ENCODE results near the gene CYFIP1. TPM values are rescaled to one million over a fixed set of nuclear protein-coding genes. Genes with fewer than 3 reads are reported as not detected.

CYFIP1 gene
- total RNA-seq, 4 donors from 2014 or later = 77.4 to 121 (median 101) TPM

GRCh38 chr15:22838292-22839042 lies 141.7 kb downstream of the CYFIP1 start, which contains the start of gene NIPA2:
Gene NIPA2, plus strand, starts transcription at chr15:22838666. Its CDS starts 13,066 bp downstream, at chr15:22851732.
- WGBS, 2 donors = 0% methylated on average over 12 to 69 of the region's 83 CpGs
- H3K9me3 ChIP-seq = no peaks in the 10 kb centered on the region
- peaks cover 0 to 19% (median 0%) of the 10 kb centered on the region in 3 donors for H3K36me3 ChIP-seq
- peak in 2 of 5 experiments; percentile 35 to 47 for TF ChIP-seq CTCF (IDR thresholded peaks at IDR 0.05)
- peak; percentile 90 to 96 for TF ChIP-seq EP300 (IDR thresholded peaks at IDR 0.05)
- TF ChIP-seq POLR2A (IDR thresholded peaks at IDR 0.05) = peak; percentile 70 to 84
- H3K4me3 ChIP-seq = peak within 1 kb of the TSS; percentile 71 to 97 (median 85)
- peak; percentile 95 to 97 for DNase-seq (ENCODE audit: low spot score in 2 of 2)
- peaks cover 0 to 31% (median 14%) of the 10 kb centered on the region in 4 donors for H3K4me1 ChIP-seq
- H3K27ac ChIP-seq = peak within 1 kb of the TSS; percentile 76 to 95 (median 94)
- no peaks in the 10 kb centered on the region for H3K27me3 ChIP-seq

- no peak overlapping the region for H3K27ac ChIP-seq
- TF ChIP-seq EP300 (IDR thresholded peaks at IDR 0.05) (no peak), CTCF (IDR thresholded peaks at IDR 0.05) (no peak), POLR2A (IDR thresholded peaks at IDR 0.05) (no peak)
- H3K4me3 ChIP-seq = no peak overlapping the region
- 31 to 42% methylated on average over 1 of the region's 1 CpG for WGBS, 2 donors
- H3K4me1 ChIP-seq = no peaks in the 10 kb centered on the region
- H3K36me3 ChIP-seq = peaks cover 0 to 16% (median 0%) of the 10 kb centered on the region in 3 donors
- H3K9me3 ChIP-seq = no peaks in the 10 kb centered on the region
- no peaks in the 10 kb centered on the region for H3K27me3 ChIP-seq
- no peak for DNase-seq (ENCODE audit: low spot score in 2 of 2)
These were observed 148.7 kb downstream of the CYFIP1 start for GRCh38 chr15:22831473-22831872.

- Histone ChIP-seq H3K4me1 (no peaks in the 10 kb centered on the region), H3K9me3 (no peaks in the 10 kb centered on the region), H3K4me3 (no peak overlapping the region), H3K27ac (no peak overlapping the region), H3K27me3 (no peaks in the 10 kb centered on the region), H3K36me3 (peaks cover 0 to 52% (median 0%) of the 10 kb centered on the region in 3 donors)
- TF ChIP-seq EP300 (IDR thresholded peaks at IDR 0.05) = no peak
- TF ChIP-seq CTCF (IDR thresholded peaks at IDR 0.05) = no peak
- no peak for TF ChIP-seq POLR2A (IDR thresholded peaks at IDR 0.05)
- 46 to 53% methylated on average over 1 of the region's 1 CpG for WGBS, 2 donors
- DNase-seq (ENCODE audit: low spot score in 2 of 2) = no peak
These were observed 153.0 kb downstream of the CYFIP1 start for GRCh38 chr15:22827125-22827524.

GRCh38 chr15:22823495-22824128 lies 156.6 kb downstream of the CYFIP1 start:
- Histone ChIP-seq H3K4me3 (no peak overlapping the region), H3K27ac (no peak overlapping the region), H3K9me3 (no peaks in the 10 kb centered on the region), H3K36me3 (peaks cover 0 to 76% (median 0%) of the 10 kb centered on the region in 3 donors), H3K4me1 (no peaks in the 10 kb centered on the region), H3K27me3 (no peaks in the 10 kb centered on the region)
- TF ChIP-seq EP300 (IDR thresholded peaks at IDR 0.05) (no peak), CTCF (IDR thresholded peaks at IDR 0.05) (no peak), POLR2A (IDR thresholded peaks at IDR 0.05) (no peak)
- WGBS, 2 donors = 88 to 97% methylated on average over 20 to 29 of the region's 29 CpGs
- DNase-seq (ENCODE audit: low spot score in 2 of 2) = no peak

- no peak for DNase-seq (ENCODE audit: low spot score in 2 of 2)
- no peaks in the 10 kb centered on the region for H3K27me3 ChIP-seq
- H3K9me3 ChIP-seq = no peaks in the 10 kb centered on the region
- H3K4me3 ChIP-seq = no peak overlapping the region
- TF ChIP-seq EP300 (IDR thresholded peaks at IDR 0.05) = no peak
- 74 to 95% methylated on average over 2 of the region's 2 CpGs for WGBS, 2 donors
- peaks cover 0 to 50% (median 0%) of the 10 kb centered on the region in 3 donors for H3K36me3 ChIP-seq
- H3K4me1 ChIP-seq = no peaks in the 10 kb centered on the region
- H3K27ac ChIP-seq = no peak overlapping the region
These were observed 160.5 kb downstream of the CYFIP1 start for GRCh38 chr15:22819651-22820050.

Other genes starting within 250 kb of the CYFIP1 start
- gene NIPA1, start 193.7 kb downstream of the CYFIP1 start, total RNA-seq = 10 to 100 TPM in 2 of 4 donors, 1 to 10 TPM in 2; 6.3 to 12.1 (median 9.7) TPM
- gene NIPA2, start 141.7 kb downstream of the CYFIP1 start, total RNA-seq = 10 to 100 TPM; 33.2 to 66.9 (median 52.7) TPM
- 10 to 100 TPM; 26.3 to 47.3 (median 31.6) TPM for gene TUBGCP5, start 59.2 kb upstream of the CYFIP1 start, total RNA-seq
- gene GOLGA6L1, start 156.5 kb upstream of the CYFIP1 start, total RNA-seq = not detected

Data from tibial nerve (tissue), 4 donors.